HG02678 (cell line): ENCODE measurements around the gene PPP2R2B.

Experiments used
- ATAC-seq: cut with Tn5 transposase; IDR thresholded peaks from one replicate; pipeline ENCODE4 v1.9.1; 2021; ENCODE audit warnings: mild to moderate bottlenecking, moderate library complexity; ENCODE audit not compliant: unreplicated experiment

PPP2R2B gene

GRCh38 chr5:146789712-146790653 lies 88.6 kb downstream of the PPP2R2B start:
- no peak for ATAC-seq

GRCh38 chr5:146788898-146789297 lies 89.7 kb downstream of the PPP2R2B start:
- no peak for ATAC-seq

- ATAC-seq: no peak
Observed at GRCh38 chr5:146785065-146785464, 93.5 kb downstream of the PPP2R2B start.

GRCh38 chr5:146781157-146781556 lies 97.4 kb downstream of the PPP2R2B start:
- no peak for ATAC-seq

- ATAC-seq: no peak
Observed at GRCh38 chr5:146779211-146779869, 99.2 kb downstream of the PPP2R2B start.

GRCh38 chr5:146778795-146779194 lies 99.8 kb downstream of the PPP2R2B start:
- ATAC-seq: no peak

- ATAC-seq: no peak
Observed at GRCh38 chr5:146778261-146778660, 100.3 kb downstream of the PPP2R2B start.

GRCh38 chr5:146772881-146773466 lies 105.6 kb downstream of the PPP2R2B start:
- no peak for ATAC-seq

- no peak for ATAC-seq
Observed at GRCh38 chr5:146770980-146771379, 107.6 kb downstream of the PPP2R2B start.

GRCh38 chr5:146770546-146770945 lies 108.0 kb downstream of the PPP2R2B start:
- no peak for ATAC-seq

- ATAC-seq: no peak
Observed at GRCh38 chr5:146767534-146767933, 111.0 kb downstream of the PPP2R2B start.

GRCh38 chr5:146766013-146766412 lies 112.5 kb downstream of the PPP2R2B start:
- ATAC-seq: no peak

GRCh38 chr5:146765089-146765832 lies 113.3 kb downstream of the PPP2R2B start:
- ATAC-seq: no peak

GRCh38 chr5:146762830-146763229 lies 115.7 kb downstream of the PPP2R2B start:
- no peak for ATAC-seq

GRCh38 chr5:146761811-146762210 lies 116.7 kb downstream of the PPP2R2B start:
- ATAC-seq: no peak

- no peak for ATAC-seq
Observed at GRCh38 chr5:146758938-146759337, 119.6 kb downstream of the PPP2R2B start.

- ATAC-seq: no peak
Observed at GRCh38 chr5:146758076-146758475, 120.5 kb downstream of the PPP2R2B start.

GRCh38 chr5:146756546-146756945 lies 122.0 kb downstream of the PPP2R2B start:
- ATAC-seq: no peak

GRCh38 chr5:146755793-146756192 lies 122.8 kb downstream of the PPP2R2B start:
- ATAC-seq: no peak

- ATAC-seq: no peak
Observed at GRCh38 chr5:146754621-146755020, 123.9 kb downstream of the PPP2R2B start.

- ATAC-seq: no peak
Observed at GRCh38 chr5:146753641-146754040, 124.9 kb downstream of the PPP2R2B start.
